SK-N-SH treated with all-trans-retinoic acid at 6 μM for 48 hours (cell line): ENCODE measurements around the gene SERPINA6.

Source experiments
- ATAC-seq: fragments of 200-7000 bp; cut with Tn5 transposase; 3 replicates; pipeline ENCODE4 v1.9.1; 2020; ENCODE audit warnings: mild to moderate bottlenecking, moderate library complexity
- BACH2 ChIP-seq: fragments of 250-450 bp; sonication (Bioruptor Pico); IDR thresholded peaks from 2 replicates; pipeline ENCODE4 v1.9.0; 2021; ENCODE audit warnings: mild to moderate bottlenecking, borderline replicate concordance
- CREB5 ChIP-seq: fragments of 250-450 bp; sonication (Bioruptor Pico); IDR thresholded peaks from 2 replicates; pipeline ENCODE4 v1.5.1; 2020; ENCODE audit warnings: low read depth, mild to moderate bottlenecking, moderate library complexity
- CSRNP3 ChIP-seq: fragments of 250-450 bp; sonication (Bioruptor Pico); IDR thresholded peaks from 2 replicates; pipeline ENCODE4 v1.5.1; 2021; ENCODE audit warnings: mild to moderate bottlenecking, moderate library complexity
- ESRRG ChIP-seq: fragments of 250-450 bp; sonication (Bioruptor Pico); IDR thresholded peaks from 2 replicates; pipeline ENCODE4 v1.6.1; 2021; ENCODE audit warnings: mild to moderate bottlenecking
- ISL1 ChIP-seq: fragments of 250-450 bp; sonication (Bioruptor Pico); IDR thresholded peaks from 2 replicates; pipeline ENCODE4 v2.1.2; 2022; ENCODE audit warnings: mild to moderate bottlenecking, moderate library complexity
- OSR1 ChIP-seq: fragments of 250-450 bp; sonication (Bioruptor Pico); IDR thresholded peaks from 2 replicates; pipeline ENCODE4 v1.8.0; 2022; ENCODE audit warnings: moderate library complexity, mild to moderate bottlenecking, inconsistent platforms
- PATZ1 ChIP-seq: fragments of 250-450 bp; sonication (Bioruptor Pico); IDR thresholded peaks from 2 replicates; pipeline ENCODE4 v1.8.0; 2020; ENCODE audit warnings: mild to moderate bottlenecking, moderate library complexity, borderline replicate concordance
- POU6F1 ChIP-seq: fragments of 250-450 bp; sonication (Bioruptor Pico); IDR thresholded peaks from 2 replicates; pipeline ENCODE4 v1.8.0; 2021; ENCODE audit warnings: low read depth, mild to moderate bottlenecking, moderate library complexity, borderline replicate concordance
- PPARA ChIP-seq: fragments of 250-450 bp; sonication (Bioruptor Pico); IDR thresholded peaks from 2 replicates; pipeline ENCODE4 v1.5.0; 2020; ENCODE audit warnings: mild to moderate bottlenecking, borderline replicate concordance
- RARB ChIP-seq: fragments of 250-450 bp; sonication (Bioruptor Pico); IDR thresholded peaks from 2 replicates; pipeline ENCODE4 v1.8.0; 2021; ENCODE audit warnings: mild to moderate bottlenecking, moderate library complexity
- TSHZ2 ChIP-seq: fragments of 250-450 bp; sonication (Bioruptor Pico); IDR thresholded peaks from 2 replicates; pipeline ENCODE4 v1.5.0; 2020; ENCODE audit warnings: mild to moderate bottlenecking, moderate library complexity
- ZC3H10 ChIP-seq: fragments of 250-450 bp; sonication (Bioruptor Pico); IDR thresholded peaks from 2 replicates; pipeline ENCODE4 v1.5.1; 2021; ENCODE audit warnings: mild to moderate bottlenecking, moderate library complexity
- ZFP3 ChIP-seq: fragments of 250-450 bp; sonication (Bioruptor Pico); IDR thresholded peaks from 2 replicates; pipeline ENCODE4 v1.5.0; 2020; ENCODE audit warnings: mild to moderate bottlenecking, moderate library complexity
- ZFP30 ChIP-seq: fragments of 450-650 bp; formaldehyde crosslinking; IDR thresholded peaks from 2 replicates; pipeline ENCODE4 v1.5.0; 2022; ENCODE audit warnings: mild to moderate bottlenecking, moderate library complexity
- ZNF565 ChIP-seq: fragments of 450-650 bp; formaldehyde crosslinking; conservative IDR thresholded peaks from 2 replicates; pipeline ENCODE4 v1.5.0; 2020; ENCODE audit warnings: low read depth, mild to moderate bottlenecking, moderate library complexity
- ZNF70 ChIP-seq: fragments of 450-650 bp; formaldehyde crosslinking; IDR thresholded peaks from 2 replicates; pipeline ENCODE4 v1.5.0; 2020; ENCODE audit warnings: mild to moderate bottlenecking, moderate library complexity
- ZNF8 ChIP-seq: fragments of 450-650 bp; formaldehyde crosslinking; IDR thresholded peaks from 2 replicates; pipeline ENCODE4 v1.5.0; 2020; ENCODE audit warnings: mild to moderate bottlenecking, moderate library complexity

Gene SERPINA6

GRCh38 chr14:94360945-94361565 lies 37.9 kb upstream of the SERPINA6 start (continued):
- TF ChIP-seq PATZ1 (CRISPR knock-in tag) (no peak), PPARA (no peak), ZNF565 (CRISPR knock-in tag) (no peak), ZNF70 (CRISPR knock-in tag) (no peak)

- ATAC-seq, result no peak
- TF ChIP-seq ISL1 (CRISPR knock-in tag) (no peak), POU6F1 (no peak), RARB (CRISPR knock-in tag) (no peak), ZNF565 (CRISPR knock-in tag) (no peak), TSHZ2 (CRISPR knock-in tag) (no peak)
Measured at GRCh38 chr14:94357166-94357565, 34.0 kb upstream of the SERPINA6 start.

GRCh38 chr14:94356379-94357056 lies 33.4 kb upstream of the SERPINA6 start:
- TF ChIP-seq ESRRG (CRISPR knock-in tag) (no peak), TSHZ2 (CRISPR knock-in tag) (no peak), ZFP3 (CRISPR knock-in tag) (no peak), POU6F1 (no peak)
- TF ChIP-seq, all 23 proteins: peak for 0
- no peak for ATAC-seq

GRCh38 chr14:94355191-94355794 lies 32.2 kb upstream of the SERPINA6 start:
- ATAC-seq, result peak; percentile 96
- TF ChIP-seq ZNF8 (CRISPR knock-in tag) (no peak), CREB5 (CRISPR knock-in tag) (no peak), OSR1 (no peak), CSRNP3 (CRISPR knock-in tag) (no peak), ZC3H10 (no peak), ZFP30 (CRISPR knock-in tag) (no peak), TSHZ2 (CRISPR knock-in tag) (no peak), PPARA (no peak), BACH2 (CRISPR knock-in tag) (no peak)
